GM21619 (cell line): ENCODE measurements around the gene IFT122.
"Not testable (repeated sequence)": the region's sequence is repeated elsewhere in the genome, so short reads cannot be mapped to it uniquely, and the experiment has no call there.

Source experiments
- ATAC-seq: cut with Tn5 transposase; IDR thresholded peaks from one replicate; pipeline ENCODE4 v1.9.1; 2021; ENCODE audit not compliant: unreplicated experiment

IFT122 gene

DNA sequence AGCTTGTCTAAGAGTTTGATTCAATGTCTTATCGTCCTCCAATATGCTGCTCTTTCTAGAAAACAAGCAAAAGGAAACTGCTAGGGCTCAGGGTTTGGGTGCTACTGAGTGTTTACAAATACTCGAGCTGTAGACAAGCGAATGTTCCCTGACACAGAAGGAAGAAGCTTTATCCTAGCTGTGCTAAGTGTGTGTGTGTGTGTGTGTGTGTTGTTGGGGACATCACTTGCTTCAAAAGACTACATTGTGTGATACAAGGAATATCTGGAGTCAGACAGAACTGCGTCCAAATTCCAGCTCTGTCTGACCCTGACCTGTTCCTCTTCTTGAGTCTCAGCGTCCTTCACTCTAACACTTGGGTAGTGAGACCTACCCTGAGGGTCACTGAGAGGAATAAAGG, 54.5 kb downstream of the IFT122 start:
- ATAC-seq: not testable (repeated sequence)

GRCh38 chr3:129495006-129495639, 55.1 kb downstream of the IFT122 start:
- not testable (repeated sequence) for ATAC-seq

GRCh38 chr3:129497876-129498275, 57.9 kb downstream of the IFT122 start:
- ATAC-seq: not testable (repeated sequence)

DNA sequence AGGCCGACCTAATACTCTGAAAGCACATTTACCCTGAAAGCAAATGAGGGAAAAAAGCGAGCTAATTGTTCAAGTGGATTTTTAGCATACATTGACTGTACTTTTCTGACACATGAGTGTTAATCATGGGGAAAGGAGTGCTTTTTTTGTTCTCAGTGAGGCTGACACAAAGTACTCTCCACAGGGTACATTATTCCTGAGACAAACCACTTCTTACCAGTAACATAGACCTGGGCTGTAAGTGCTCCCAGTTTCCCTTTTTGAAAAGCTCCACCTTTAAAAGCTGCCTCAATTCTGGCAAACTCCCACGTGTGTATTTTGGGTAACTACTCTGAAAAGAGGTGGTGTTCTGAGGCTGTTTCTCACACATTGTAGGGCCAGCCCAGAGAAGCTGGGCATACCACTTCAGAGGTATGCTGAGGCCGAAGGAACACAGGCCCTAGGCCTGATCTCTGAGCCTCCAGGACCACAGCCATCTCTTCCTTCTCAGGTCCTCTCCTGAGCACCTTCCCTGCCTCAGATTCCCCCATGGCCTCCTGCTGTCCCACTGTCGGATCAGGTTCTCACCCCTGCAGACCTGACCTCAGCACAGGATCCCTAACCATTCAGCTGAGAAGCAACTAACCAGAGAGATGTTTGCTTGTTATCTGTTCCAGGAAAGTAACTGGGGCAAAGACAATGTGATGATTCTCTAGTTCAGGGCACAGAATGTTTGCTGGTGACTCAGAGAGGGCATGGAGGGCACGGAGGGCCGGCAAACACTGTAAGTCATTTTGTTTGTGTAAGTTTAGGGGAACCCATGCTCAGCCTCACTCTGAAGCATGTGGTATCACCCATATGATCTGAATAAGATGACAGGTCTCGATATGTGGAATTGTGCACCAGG, 58.8 kb downstream of the IFT122 start:
- not testable (repeated sequence) for ATAC-seq

GRCh38 chr3:129499604-129500333, 59.7 kb downstream of the IFT122 start:
- not testable (repeated sequence) for ATAC-seq

- ATAC-seq: no peak
Measured at GRCh38 chr3:129500334-129500658, 60.3 kb downstream of the IFT122 start.

GRCh38 chr3:129501630-129502029, 61.6 kb downstream of the IFT122 start:
- ATAC-seq: no peak

DNA sequence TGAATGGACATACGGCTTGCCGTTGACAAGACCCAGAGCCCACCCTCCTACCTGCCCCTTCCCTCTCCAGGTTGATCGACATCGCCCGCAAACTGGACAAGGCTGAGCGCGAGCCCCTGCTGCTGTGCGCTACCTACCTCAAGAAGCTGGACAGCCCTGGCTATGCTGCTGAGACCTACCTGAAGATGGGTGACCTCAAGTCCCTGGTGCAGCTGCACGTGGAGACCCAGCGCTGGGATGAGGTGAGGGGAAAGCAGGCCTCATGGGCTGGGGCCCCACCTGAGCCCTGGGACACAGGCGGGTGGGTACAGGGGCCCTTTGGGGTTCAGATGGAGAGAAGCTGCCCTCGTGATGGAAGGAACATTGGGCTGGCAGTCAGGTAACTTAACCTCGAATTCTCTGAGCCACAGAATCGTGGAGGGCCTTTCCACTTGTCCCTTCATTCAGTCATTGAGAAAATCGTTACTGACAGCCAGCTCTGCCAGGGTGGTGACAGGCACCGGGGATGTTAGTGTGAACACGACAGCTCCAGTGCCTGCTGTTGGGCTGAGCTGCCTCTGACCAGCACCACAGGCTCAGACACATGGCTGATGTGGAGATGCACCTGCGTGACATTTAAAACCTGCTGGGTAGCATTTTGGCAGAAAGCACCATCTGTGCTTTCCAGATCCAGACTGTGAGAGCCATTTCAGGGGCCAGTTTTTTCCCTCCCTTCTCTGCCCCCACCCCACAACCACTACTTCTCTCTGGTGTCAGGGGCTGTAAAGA, 62.8 kb downstream of the IFT122 start:
- no peak for ATAC-seq

- ATAC-seq: no peak
Measured at GRCh38 chr3:129503471-129504291, 63.7 kb downstream of the IFT122 start.

- no peak for ATAC-seq
Measured at GRCh38 chr3:129504471-129505100, 64.6 kb downstream of the IFT122 start.

DNA sequence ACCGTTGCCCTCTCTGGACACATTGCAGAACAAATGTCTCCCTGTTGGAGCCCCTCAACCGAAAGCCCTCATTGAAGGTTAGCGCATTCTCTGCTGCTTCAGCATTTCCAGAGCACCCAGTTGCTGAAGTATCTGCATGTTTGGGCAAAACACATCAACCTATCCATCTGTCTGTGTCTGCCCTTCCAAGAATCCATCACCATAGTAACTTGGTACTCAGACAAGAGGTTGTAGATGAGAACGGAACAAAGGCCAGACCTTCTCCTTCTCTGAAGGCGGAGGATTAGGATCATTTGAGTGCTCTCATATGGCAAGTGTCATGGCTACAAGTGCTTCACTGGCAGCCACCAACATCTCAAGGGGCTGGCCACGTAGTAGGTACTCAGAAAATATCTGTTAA, 65.3 kb downstream of the IFT122 start:
- ATAC-seq: no peak

GRCh38 chr3:129506231-129506742, 66.3 kb downstream of the IFT122 start:
- ATAC-seq: no peak

DNA sequence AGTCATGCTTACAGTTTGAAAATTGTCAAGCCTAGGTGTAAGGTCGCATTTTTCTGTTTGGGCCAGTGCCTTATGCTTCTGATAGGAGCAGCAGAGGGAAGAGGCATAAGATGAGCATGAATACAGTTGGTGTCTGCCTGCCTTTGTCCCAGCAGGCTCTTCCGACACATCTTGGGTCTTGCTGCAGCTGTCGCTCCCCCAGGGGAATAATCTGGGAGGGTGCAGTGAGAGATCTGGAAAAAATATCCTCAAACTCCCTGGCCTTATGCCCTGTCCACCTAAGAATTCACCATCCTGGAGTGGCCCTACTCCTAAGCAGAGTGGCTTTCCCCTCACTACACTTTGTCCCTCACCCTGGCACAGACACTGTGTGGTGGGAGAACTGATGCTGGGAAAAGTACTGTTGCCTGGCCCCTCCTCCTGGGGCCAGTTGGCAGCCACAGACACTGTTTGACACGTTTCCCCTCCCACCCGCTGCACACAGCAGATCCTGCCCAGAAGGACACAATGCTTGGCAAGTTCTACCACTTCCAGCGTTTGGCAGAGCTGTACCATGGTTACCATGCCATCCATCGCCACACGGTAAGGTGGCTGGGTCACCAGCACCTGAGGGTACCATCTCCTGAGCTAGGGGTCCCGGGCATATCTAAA, 67.3 kb downstream of the IFT122 start:
- ATAC-seq: no peak

GRCh38 chr3:129512595-129512994, 72.6 kb downstream of the IFT122 start:
- ATAC-seq: no peak

GRCh38 chr3:129513705-129514104, 73.7 kb downstream of the IFT122 start:
- ATAC-seq: no peak

- no peak for ATAC-seq
Measured at GRCh38 chr3:129514110-129514509, 74.1 kb downstream of the IFT122 start.

DNA sequence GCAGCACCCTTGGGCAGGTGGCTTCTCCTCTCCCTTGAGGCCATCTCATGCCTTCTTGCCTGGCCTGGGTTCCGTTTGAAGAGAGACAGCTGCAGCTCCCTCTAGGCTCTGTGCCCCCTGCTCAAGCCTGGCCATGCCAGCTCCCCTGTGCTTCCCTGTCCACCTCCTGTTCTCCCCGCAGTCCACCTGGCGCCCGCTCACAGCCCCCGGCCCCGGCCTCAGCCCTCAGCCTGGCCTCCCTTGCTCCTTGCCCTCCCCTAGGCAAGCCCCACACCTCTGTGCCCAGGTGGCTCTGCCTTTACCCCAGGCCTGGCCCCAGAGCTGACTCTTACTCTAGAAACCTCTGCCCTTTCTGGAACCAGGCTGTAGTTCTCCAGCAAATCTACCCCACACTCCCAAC, 74.5 kb downstream of the IFT122 start:
- ATAC-seq: no peak

- ATAC-seq: not testable (repeated sequence)
Measured at GRCh38 chr3:129515108-129515820, 75.2 kb downstream of the IFT122 start.
